ENCODE results near the gene ZBTB7C. TPM values are rescaled to one million over a fixed set of nuclear protein-coding genes. Genes with fewer than 3 reads are reported as not detected.

The ZBTB7C gene
- total RNA-seq, 1 donor from 2014 or later, result 13.0 TPM

DNA sequence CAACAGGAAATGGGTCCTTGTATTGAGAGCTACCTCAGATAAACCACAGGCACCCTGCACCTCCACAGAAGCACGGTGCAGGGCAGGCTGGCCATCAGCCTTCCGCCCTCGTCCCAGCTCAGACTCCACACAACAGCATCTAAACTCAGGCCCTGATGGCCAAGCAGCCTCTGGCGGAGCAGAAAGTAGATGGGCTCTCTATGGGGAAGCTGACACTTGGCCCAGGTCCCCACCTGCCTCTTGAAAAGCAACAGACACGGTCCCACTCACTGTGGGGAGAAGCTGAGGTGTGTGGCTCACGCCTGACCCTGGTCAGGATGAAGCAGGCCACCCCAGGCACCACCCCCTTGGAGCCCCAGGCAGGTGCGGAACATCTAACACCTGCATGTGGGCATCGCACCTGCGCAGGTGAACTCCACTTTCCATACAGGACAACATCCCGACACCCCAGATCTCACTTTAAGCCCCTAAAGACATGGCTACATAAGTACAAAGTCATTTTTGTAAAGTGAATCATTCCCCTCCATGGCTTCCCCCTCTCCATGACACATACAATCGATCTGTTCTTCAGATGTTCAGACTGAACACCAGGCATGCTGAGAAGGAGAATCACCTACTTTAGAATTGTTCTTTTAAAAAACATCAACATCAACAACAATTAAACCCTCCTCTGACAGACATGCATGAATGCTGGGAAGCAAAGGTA, 208.4 kb downstream of the ZBTB7C start:
- no peak overlapping the region for H3K27ac Mint-ChIP-seq
- H3K9me3 Mint-ChIP-seq, result no peaks in the 10 kb centered on the region
- no peak overlapping the region for H3K4me3 Mint-ChIP-seq
- TF ChIP-seq, protein P1, sequence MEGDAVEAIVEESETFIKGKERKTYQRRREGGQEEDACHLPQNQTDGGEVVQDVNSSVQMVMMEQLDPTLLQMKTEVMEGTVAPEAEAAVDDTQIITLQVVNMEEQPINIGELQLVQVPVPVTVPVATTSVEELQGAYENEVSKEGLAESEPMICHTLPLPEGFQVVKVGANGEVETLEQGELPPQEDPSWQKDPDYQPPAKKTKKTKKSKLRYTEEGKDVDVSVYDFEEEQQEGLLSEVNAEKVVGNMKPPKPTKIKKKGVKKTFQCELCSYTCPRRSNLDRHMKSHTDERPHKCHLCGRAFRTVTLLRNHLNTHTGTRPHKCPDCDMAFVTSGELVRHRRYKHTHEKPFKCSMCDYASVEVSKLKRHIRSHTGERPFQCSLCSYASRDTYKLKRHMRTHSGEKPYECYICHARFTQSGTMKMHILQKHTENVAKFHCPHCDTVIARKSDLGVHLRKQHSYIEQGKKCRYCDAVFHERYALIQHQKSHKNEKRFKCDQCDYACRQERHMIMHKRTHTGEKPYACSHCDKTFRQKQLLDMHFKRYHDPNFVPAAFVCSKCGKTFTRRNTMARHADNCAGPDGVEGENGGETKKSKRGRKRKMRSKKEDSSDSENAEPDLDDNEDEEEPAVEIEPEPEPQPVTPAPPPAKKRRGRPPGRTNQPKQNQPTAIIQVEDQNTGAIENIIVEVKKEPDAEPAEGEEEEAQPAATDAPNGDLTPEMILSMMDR (conservative IDR thresholded peaks at IDR 0.05), result no peak
- H3K27me3 Mint-ChIP-seq, result peaks cover 8% of the 10 kb centered on the region
- H3K4me1 Mint-ChIP-seq (ENCODE audit: unreplicated experiment), result no peaks in the 10 kb centered on the region
- DNase-seq (ENCODE audit: extremely low spot score, unreplicated experiment), result no peak
- H3K36me3 Mint-ChIP-seq, result no peaks in the 10 kb centered on the region

DNA sequence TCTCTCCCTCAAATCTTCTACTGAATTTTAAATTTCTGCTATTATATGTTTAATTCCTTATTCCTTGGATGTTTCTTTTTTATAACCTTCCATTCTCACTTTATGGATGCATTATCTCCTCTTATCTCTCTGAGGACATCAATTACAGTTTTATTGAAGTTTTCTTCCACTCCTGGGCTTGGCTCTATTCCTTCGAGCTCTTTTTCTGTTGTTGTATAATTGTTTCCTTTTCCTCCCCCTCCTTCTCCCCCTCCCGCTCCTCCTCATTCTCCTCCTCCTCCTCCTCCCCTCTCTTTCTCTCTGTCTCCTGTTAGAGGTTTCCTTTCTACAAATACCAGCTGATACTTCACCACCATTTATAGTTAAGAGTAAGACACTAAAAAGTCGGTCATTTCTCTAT, 209.8 kb downstream of the ZBTB7C start:
- no peak for DNase-seq (ENCODE audit: extremely low spot score, unreplicated experiment)
- TF ChIP-seq, protein P1 (conservative IDR thresholded peaks at IDR 0.05), result no peak
- H3K27me3 Mint-ChIP-seq, result peaks cover 8% of the 10 kb centered on the region

GRCh38 chr18:48197819-48198218, 211.4 kb downstream of the ZBTB7C start:
- Mint-ChIP-seq H3K36me3 (no peaks in the 10 kb centered on the region), H3K4me3 (no peak overlapping the region), H3K27ac (no peak overlapping the region), H3K9me3 (no peaks in the 10 kb centered on the region), H3K27me3 (peaks cover 8% of the 10 kb centered on the region), H3K4me1 (ENCODE audit: unreplicated experiment) (peaks cover 11% of the 10 kb centered on the region)
- no peak for DNase-seq (ENCODE audit: extremely low spot score, unreplicated experiment)
- TF ChIP-seq, protein P1 (conservative IDR thresholded peaks at IDR 0.05), result no peak

More for the DNA sequence above, 209.8 kb downstream of the ZBTB7C start:
- Mint-ChIP-seq H3K4me3 (no peak overlapping the region), H3K27ac (no peak overlapping the region), H3K4me1 (ENCODE audit: unreplicated experiment) (peaks cover 2% of the 10 kb centered on the region), H3K9me3 (no peaks in the 10 kb centered on the region), H3K36me3 (no peaks in the 10 kb centered on the region)

GRCh38 chr18:48195787-48196186, 213.4 kb downstream of the ZBTB7C start:
- Mint-ChIP-seq H3K4me3 (no peak overlapping the region), H3K4me1 (ENCODE audit: unreplicated experiment) (peaks cover 15% of the 10 kb centered on the region)

GRCh38 chr18:48194591-48195181, 214.5 kb downstream of the ZBTB7C start:
- Mint-ChIP-seq H3K27ac (no peak overlapping the region), H3K4me1 (ENCODE audit: unreplicated experiment) (peaks cover 15% of the 10 kb centered on the region), H3K4me3 (no peak overlapping the region), H3K27me3 (peaks cover 6% of the 10 kb centered on the region), H3K36me3 (no peaks in the 10 kb centered on the region), H3K9me3 (no peaks in the 10 kb centered on the region)
- DNase-seq (ENCODE audit: extremely low spot score, unreplicated experiment), result no peak
- TF ChIP-seq, protein P1 (conservative IDR thresholded peaks at IDR 0.05), result no peak

More at GRCh38 chr18:48195787-48196186, 213.4 kb downstream of the ZBTB7C start:
- TF ChIP-seq, protein P1 (conservative IDR thresholded peaks at IDR 0.05), result no peak
- Mint-ChIP-seq H3K9me3 (no peaks in the 10 kb centered on the region), H3K27ac (no peak overlapping the region), H3K27me3 (peaks cover 8% of the 10 kb centered on the region), H3K36me3 (no peaks in the 10 kb centered on the region)
- DNase-seq (ENCODE audit: extremely low spot score, unreplicated experiment), result no peak

Measured in type B pancreatic cell (in vitro differentiated cells).